GM18517 (cell line): ENCODE data around the gene RBBP7.
A peak's percentile ranks its signal among the peaks of the same experiment; 100 is the strongest.

Source experiments
- ATAC-seq: cut with Tn5 transposase; IDR thresholded peaks from one replicate; pipeline ENCODE4 v1.9.1; 2021; ENCODE audit warnings: mild to moderate bottlenecking, moderate library complexity; ENCODE audit not compliant: unreplicated experiment

Gene RBBP7

DNA sequence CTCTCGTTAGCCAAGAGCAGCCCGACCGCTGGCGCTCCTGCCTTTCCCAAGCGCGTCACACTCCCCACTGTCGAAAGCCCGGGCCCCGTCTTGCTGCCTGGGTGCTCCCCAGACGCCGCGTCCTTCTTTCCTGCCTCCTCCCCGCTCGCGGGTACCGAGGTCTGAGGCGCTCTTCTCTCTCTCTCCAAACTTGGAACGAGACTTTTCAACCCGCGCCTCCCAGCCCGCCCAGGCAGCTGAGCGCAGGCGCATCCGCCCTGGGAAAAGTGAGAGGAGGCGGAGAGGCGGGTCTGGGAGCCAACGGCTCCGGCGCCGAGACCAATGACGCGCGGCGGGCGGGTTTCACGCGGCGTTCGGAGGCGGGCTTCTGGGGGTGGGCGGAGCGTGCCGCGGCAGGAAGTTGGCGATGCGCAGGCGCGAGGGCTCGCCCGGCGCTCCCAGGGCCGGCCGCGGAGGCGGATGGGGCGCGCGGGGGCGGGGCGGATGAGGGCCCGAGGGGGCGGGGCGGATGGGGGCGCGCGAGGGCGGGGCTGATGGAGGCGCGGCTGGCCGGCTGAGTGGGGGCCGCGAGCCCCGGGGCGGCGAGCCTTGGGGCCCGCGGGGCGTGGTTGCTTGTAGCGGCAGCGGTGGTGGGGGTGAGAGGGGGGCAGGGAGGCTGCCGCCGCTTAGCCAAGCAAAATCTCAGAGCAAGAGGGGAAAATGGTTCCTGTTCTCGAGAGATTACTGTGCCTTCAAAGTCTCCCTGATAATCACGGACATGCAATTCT, at the start of gene RBBP7:
RBBP7 (minus strand) TSS at position 268 of the 767 bp plus-strand sequence. CDS start 309 bp downstream, outside the sequence.
- ATAC-seq: peak; percentile 70

DNA sequence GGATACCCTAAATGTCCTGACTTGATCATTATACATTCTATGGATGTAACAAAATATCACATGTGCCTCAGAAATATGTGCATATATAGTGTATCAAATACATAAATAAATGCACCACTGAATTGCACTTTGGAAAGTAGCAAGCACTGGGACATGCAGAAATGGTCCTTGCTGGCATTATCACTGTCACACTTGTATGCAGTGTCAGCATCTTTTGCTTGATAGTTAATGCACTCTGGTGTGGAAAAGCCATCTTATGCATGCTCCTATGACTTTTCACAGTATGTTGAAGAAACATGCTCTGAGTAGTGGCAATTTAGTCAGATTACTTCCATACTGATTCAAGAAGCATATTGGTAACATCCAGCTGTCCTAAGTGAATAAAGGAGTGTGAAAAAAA, 48.8 kb upstream of the RBBP7 start:
- no peak for ATAC-seq

DNA sequence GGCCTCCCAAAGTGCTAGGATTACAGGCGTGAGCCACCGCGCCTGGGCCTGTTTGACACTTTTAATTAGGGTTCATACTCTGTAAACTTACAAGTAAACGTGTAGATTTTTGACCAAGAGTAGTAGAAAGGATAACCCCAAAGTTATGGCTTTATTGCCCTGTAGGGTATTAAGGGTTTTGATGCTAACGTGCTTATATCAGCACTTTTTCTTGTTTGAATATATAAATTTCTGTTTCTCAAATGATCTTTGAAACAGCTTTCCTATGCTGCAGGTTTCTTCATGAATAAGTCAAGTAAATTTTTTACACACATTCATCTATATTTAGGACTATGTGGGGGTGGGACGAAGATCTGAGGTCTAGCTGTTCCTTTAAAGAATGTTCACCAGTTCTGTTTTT, 47.0 kb upstream of the RBBP7 start:
- ATAC-seq: no peak

DNA sequence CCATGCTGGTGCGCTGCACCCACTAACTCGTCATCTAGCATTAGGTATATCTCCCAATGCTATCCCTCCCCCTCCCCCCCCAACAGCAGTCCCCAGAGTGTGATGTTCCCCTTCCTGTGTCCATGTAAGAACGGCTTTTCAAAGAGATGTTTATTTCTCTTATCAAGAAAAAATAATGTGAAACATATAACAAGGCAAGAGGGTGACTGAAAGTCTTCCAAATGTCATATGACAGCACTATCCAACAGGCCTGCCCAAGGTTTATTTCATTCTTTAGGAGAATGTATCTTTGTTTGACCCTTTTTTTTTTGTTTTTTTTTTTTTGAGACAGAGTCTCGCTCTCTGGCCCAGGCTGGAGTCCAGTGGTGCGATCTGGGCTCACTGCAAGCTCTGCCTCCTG, 46.4 kb upstream of the RBBP7 start:
- no peak for ATAC-seq

DNA sequence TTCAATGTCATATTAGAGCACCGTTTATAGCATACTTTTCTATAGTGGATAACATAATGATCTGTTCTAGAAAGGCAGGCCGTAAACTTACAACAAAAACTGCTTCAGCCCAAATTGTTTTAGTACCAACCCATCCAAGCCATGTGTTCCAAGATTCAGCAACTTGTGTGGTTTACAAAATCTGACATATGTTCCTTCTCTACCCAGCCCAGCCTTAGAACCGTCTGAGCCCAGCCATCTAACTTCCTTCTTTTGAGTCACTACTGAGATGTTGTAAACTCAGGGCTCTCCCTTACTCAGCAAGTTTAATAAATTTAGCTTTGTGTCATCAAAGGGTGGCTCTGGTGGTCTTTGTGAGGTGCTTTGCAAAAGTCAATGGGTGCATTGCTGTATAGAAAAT, 43.9 kb upstream of the RBBP7 start:
- ATAC-seq: no peak

DNA sequence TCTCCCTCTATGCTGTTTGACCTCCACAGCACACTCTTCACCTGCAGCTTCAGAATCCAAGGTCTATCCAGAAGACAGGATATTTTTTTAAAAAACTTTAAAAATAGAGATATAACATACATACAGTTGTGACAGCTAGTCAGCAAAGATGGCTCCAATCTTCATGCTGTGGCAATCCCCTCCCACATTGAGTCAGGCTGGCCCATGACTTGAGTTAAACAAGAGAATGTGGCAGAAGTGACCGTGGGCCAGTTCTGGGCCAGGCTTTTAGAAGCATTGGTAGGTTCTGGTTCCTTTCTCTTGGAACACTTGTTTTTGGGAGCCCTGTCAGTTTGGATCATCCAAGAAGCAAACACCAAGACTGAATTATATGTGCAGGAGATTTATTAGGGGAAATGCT, 40.2 kb upstream of the RBBP7 start:
- no peak for ATAC-seq

DNA sequence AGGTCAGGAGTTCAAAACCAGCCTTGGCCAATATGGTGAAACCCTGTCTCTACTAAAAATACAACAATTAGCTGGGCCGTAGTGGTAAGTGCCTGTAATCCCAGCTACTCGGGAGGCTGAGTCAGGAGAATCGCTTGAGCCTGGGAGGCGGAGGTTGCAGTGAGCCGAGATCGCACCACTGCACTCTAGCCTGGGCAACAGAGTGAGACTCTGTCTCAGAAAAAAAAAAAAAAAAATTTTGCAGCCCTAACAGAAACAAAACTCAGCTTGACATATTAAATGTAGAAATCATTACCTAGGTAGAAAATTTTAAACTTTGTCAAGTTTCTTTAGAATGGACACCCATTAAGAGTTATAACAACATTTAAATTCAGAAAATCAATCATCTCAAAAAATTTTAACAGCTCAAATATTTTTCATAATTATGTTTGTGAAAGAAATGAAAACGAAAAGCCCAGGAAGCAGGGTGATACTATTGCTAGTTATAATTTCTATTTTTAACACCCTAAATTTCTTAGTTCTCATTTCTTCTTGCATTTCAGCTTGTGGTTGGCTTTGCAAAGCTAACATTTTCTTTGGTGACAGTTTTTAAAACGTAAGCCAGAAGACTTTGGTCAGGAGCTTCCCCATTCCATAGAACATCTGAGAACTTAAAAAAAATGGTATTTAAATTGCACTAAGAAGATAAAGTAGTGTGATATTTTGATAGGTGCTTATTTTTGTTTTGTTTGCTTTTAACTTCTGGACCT, 33.3 kb upstream of the RBBP7 start:
- ATAC-seq: peak; percentile 67

DNA sequence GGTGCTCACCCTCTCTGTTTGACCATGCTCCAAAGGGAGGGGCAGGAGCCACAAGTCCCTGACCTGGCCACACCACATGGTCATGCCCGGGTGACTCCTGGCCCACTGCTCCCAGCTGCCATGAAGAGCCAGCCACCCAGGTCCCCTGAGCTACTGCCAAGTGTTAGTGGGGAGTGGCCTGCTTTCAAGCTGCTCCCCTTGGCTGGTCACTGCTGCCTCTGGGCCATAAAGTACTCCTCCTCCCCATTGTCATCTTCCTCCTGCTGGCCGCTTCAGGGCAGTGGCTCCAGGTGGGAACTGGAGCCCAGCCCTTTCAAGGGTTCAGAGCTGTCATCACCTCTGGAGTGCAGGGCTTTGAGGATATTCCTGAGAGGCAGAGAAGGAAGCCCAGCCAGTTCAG, 27.3 kb upstream of the RBBP7 start:
- ATAC-seq: no peak

DNA sequence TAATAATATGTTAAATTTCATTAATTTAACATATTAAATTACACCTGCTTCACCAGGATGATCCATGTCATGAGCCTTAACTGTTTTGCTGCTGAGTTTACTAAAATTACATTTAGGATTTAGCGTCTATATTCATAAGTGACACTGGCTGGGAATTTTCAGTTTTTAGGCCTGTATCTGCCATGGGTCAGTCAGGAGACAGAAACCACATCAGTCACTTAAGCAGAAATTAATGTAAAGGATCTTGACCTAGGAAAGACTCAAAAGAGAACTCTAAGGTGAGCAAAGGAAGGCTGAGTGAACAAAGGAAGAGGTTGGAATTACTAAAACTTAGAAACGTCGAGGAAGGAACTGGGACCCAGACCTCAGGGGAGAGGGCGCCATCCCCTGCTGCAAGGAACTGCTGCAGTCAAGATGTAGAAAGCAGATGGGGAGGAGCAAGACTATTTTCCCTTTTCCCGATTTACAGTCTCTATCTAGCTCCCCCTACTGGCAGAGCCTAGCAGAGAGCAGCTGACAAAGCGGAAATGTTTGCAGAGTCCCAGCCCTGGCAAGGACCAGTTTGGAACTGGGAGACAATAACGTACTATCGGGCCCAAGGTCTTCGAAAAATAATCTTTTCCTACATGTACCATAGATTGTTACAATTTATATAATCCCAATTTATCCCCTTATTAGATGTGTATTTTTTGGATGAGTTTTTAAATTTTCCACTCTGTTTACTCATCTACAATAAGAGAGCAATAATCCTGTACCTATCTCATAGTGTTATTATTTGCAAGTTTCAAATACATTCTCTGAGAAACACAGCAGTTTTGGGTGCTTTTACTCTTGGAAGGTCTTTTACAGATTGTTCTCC, 22.6 kb upstream of the RBBP7 start:
- ATAC-seq: no peak

DNA sequence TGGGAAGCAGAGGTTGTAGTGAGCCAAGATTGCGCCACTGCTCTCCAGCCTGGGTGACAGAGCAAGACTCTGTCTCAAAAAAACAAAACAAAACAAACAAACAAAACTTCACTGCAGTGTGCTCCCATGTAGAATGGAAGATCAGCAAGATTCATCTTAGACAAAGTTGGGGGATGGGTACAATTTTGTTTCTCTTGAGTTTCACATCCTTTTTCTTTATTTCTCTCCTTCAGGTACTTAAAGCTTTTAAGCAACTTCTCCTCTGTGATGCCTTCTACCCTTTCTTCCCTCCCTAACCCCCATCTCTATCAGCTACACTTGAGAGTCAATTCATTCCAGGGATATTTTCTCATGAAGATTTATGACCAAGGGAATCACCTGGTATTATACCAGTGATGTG, 15.5 kb upstream of the RBBP7 start:
- no peak for ATAC-seq

DNA sequence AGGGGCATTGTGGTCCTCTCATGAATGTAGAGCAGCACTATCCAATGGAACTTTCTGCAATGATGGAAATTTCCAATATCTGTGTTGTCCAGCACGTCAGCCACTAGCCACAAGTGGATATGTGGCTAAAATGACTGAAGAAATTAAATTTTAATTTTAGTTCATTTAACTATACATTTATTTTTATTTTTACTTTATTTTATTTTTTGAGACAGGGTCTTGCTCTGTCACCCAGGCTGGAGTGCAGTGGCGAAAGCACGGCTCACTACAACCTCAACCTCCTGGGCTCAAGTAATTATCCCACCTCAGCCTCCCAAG, 13.3 kb upstream of the RBBP7 start:
- no peak for ATAC-seq

DNA sequence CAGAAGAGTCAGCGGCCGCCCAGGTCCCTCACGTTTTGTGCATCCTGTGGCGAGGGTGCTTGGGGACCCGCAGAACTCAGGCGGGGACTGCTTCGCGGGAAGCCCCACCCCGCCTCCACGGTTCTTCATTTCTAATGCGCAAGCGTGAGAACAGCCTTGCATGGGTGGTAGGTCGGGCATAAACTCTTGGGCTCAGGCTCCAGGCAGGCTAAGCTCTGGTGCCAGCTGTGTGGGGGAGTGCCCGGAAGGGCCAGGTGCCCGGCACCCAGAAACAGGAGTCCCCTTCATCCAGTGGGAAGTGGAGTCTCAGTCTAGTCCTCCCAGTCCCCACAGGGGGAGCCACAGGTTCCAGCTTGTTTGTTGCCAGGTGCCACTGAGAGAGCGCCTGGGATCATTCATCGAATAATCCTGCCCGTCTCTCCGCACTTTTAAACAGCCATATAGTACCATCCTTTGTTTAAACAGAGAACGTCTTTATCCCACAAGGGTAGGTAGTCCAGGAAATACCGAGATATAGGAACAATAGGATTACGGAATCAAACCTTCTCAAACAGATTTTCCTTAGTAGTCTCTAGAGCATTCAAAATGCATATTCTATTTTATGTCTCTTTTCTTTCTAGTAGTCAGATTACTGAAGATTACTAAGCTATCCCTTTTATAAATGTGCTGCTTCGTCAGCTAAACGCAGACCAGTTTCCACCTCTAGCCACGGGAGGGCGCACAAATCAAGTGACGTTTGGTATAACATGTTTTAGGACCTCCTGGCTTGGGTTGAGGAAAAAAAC, 12.7 kb upstream of the RBBP7 start:
- ATAC-seq: peak; percentile 62

DNA sequence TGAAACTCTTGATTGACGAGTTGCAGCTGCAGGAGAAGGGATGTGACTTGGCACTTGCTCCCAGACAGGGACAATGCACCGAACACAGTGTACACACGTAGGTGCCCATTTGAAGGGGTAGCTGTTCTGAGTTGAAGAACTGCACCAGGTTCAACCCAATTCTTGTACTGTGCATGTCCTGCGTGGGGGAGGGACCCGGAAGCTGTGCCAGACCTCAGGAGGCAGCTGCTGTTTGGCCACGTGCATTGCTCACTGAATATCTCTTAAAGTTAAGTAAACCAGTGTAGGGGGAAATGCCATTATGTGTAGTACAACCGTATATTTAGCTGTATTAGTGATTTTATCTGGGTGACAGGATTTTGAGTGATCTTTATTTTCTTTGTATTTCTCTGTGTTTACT, 12.0 kb upstream of the RBBP7 start:
- peak; percentile 38 for ATAC-seq

DNA sequence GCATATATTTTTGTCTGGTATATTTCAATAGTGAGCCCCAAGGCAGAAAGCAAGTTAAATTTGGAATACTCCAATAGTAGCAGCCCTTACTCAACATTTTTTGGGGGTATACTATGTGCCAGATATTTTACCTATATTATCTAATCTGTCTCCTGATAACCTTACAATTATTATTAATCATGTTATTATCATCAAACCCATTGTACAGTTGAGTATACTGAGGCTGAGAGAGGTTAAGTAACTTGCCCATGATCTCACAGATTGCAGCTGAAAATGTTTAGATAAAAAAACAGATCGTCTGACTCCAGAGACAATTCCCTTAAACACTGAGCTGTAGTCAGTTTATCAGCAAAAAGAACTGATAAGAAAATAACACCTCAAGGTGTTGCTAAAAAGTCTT, 6.5 kb upstream of the RBBP7 start:
- no peak for ATAC-seq

DNA sequence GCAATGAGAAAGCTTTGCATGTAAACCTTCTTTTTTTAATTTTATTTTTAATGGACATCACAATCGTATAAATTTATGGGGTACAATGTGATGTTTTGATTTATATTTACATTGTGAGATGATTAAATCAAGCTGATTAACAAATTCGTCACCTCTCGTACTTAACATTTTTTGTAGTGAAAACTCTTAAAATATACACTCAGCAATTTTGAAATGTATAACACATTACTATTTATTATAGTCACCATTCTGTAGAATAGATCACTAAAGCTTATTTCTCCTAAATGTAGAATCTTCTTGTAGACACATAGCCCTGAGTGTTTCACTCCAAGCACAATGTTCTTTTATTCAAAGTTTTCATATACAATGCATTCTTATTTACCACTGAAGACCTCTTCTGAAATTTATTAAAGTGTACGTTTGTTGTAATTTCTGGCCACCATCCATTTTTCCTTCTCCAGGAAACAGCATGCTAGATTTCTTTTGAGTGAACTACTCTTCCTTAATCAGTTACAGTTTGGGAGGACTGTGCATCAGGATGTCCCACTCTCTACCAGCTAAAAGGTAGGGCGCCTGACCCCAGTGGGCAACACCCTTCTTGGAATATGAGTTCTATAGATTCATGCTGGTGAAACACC, 4.4 kb upstream of the RBBP7 start:
- no peak for ATAC-seq

DNA sequence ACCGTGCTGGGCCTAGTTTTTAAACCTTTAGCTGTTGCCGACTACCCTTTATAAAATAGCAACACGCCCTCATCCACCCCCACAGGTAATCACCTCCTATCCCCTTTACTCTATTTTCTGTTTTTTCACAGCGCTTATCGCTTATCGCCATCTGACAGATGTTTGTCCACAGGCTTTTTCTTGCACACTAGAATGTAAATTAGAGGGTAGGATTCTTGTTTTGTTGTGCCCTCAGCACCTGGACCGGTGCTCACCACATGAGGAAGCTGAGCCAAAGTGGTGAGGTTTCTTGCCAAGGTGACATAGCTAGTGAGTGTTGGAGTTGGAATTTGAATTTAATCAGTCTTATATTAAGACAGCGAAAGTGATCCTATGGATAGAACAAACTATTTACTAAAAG, 2.9 kb upstream of the RBBP7 start:
- ATAC-seq: no peak

DNA sequence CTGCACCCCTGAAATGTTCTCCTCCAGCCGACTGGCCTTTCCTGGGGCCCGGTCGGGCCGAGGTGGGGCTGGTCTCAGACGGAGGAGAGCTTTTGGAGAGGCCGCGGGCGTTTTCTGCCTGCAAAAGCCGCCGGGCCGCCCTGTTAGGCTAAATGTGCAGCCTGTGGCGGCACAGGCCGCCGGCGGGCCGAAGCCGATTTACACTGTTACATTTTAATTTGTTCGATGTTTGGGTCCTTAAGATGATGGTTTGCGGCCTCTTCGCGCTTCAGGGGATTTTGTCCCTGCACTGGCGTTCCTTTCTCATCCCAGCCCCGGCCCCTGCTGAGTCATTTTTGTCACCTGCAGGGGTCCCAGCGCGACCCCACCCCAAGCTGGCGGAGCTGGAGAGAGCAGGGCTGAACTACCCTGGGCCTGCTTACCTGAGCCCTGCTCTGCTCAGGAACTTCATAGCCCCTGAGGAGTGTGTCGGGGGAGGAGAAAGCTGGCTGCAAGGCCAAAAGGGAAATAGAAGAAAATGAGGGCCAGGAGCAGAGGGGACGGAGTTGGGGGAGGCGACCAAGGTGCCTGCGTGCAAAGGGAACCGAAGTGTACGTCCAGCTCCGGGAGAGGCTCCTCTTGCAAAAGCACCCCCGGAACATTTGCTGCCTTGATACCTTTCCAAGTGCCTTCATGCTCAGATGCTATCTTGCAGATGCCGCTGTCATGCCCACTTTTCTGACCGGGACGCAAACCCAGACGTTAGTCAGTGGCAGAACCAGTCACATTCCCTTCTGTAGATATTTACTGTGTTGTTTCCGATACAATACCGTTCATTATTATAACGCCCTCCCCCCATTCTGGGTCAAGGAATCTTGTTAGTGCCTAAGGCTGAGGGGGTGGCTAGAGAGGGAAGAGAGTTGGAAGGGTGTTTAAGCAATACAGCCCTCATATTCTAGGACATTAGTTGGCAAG, 977 bp upstream of the RBBP7 start:
- ATAC-seq: no peak

DNA sequence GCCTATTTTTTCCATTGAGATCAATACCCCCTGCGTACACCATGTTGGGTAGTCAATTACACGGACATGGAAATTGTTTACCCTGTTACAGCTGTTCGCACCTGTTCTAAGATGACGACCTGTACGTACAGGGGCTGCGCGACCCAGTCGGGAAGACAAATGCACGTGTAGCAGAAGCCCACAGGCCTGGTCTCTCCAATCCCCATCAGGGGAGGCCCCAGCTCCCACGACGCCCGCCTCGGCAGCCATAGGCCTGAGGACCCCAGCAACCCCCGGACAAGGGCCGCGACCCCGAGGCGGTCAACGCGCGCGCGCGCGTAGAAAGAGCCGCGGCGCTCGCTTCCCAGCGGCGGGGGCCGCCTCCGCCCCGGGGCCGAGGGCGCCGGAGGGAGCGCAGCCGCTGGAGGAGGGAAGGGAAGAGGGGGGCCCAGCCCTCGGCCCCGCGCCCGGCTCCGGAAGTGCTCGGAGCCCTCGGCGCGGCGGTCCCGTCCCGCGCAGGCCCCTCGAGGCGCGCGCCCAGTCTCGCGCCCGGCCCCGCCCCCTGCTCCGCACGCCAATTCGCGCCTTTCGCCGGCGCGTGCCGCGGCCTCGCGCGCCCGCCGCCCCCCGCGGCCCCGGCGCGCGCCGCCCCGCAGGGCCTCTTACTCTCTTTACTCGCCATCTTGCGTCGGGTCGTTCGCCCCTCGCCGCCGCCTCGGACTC, 618 bp downstream of the RBBP7 start:
- peak; percentile 31 for ATAC-seq

DNA sequence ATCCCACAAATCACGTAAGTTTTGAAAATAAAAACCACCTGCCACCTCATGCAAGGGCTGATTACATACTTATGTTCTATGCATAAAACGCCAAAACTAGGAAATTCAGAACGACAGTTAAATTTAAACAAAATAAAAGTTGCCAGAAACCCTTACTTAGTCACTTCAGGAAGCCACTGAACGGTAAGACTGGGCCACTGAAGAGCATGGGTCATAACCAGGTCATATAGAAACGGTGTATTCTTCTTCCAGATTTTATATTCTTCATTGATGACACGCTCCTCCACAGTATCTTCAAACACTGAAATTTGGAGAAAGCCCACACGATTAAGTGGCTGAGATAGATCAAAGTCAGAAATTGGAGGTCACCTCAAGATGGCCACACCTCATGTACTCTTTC, 1.2 kb downstream of the RBBP7 start:
- ATAC-seq: no peak
